ENCODE results near the gene CDK15. TPM values are rescaled to one million over a fixed set of nuclear protein-coding genes. Genes with fewer than 3 reads are reported as not detected.

CDK15 gene
- total and polyA plus RNA-seq, 10 donors = 0.02 to 0.64 (median 0.16) TPM; not detected in 6

GRCh38 chr2:201928363-201928762 lies 122.0 kb downstream of the CDK15 start:
- Histone ChIP-seq H3K36me3 (no peaks in the 10 kb centered on the region), H3K4me1 (no peaks in the 10 kb centered on the region), H3K9me3 (no peaks in the 10 kb centered on the region), H3K27ac (no peak overlapping the region), H3K4me3 (no peak overlapping the region), H3K27me3 (replicated peaks in 1 of 7) (no peaks in the 10 kb centered on the region)
- intact Hi-C loops (cut with DNase I; ENCODE audit: low total_unique reads) = no loop called here
- WGBS, 5 donors = 75 to 86% (median 84%) methylated on average over 8 of the region's 8 CpGs
- TF ChIP-seq POLR2A (IDR thresholded peaks at IDR 0.05) = no peak
- TF ChIP-seq POLR2AphosphoS5 (IDR thresholded peaks at IDR 0.05) = no peak
- no peak for TF ChIP-seq CTCF (IDR thresholded peaks at IDR 0.05 in 8 of 11, conservative IDR thresholded peaks at IDR 0.05 in 3 of 11)
- DNase-seq = no peak

- DNase-seq = no peak
- Histone ChIP-seq H3K27me3 (replicated peaks in 1 of 7) (no peaks in the 10 kb centered on the region), H3K27ac (no peak overlapping the region), H3K9me3 (no peaks in the 10 kb centered on the region), H3K4me1 (no peaks in the 10 kb centered on the region), H3K36me3 (no peaks in the 10 kb centered on the region), H3K4me3 (no peak overlapping the region)
- intact Hi-C loops (cut with DNase I; ENCODE audit: low total_unique reads) = no loop called here
- TF ChIP-seq CTCF (IDR thresholded peaks at IDR 0.05 in 8 of 11, conservative IDR thresholded peaks at IDR 0.05 in 3 of 11) (no peak), POLR2A (IDR thresholded peaks at IDR 0.05) (no peak), POLR2AphosphoS5 (IDR thresholded peaks at IDR 0.05) (no peak)
- 88 to 95% (median 92%) methylated on average over 3 of the region's 3 CpGs for WGBS, 5 donors
Observed at GRCh38 chr2:201929281-201930026, 123.1 kb downstream of the CDK15 start.

GRCh38 chr2:201930043-201930442 lies 123.7 kb downstream of the CDK15 start:
- Histone ChIP-seq H3K27ac (no peak overlapping the region), H3K36me3 (no peaks in the 10 kb centered on the region), H3K27me3 (replicated peaks in 1 of 7) (no peaks in the 10 kb centered on the region), H3K9me3 (peaks cover 0 to 4% (median 0%) of the 10 kb centered on the region in 8 donors), H3K4me1 (no peaks in the 10 kb centered on the region), H3K4me3 (no peak overlapping the region)
- 74 to 96% (median 94%) methylated on average over 4 of the region's 4 CpGs for WGBS, 5 donors
- DNase-seq = no peak
- TF ChIP-seq POLR2A (IDR thresholded peaks at IDR 0.05) = no peak
- intact Hi-C loops (cut with DNase I; ENCODE audit: low total_unique reads) = no loop called here

- Histone ChIP-seq H3K9me3 (peaks cover 0 to 12% (median 0%) of the 10 kb centered on the region in 8 donors), H3K27me3 (replicated peaks in 1 of 7) (peaks cover 0 to 4% (median 0%) of the 10 kb centered on the region in 7 donors), H3K27ac (no peak overlapping the region), H3K4me1 (no peaks in the 10 kb centered on the region), H3K36me3 (no peaks in the 10 kb centered on the region), H3K4me3 (no peak overlapping the region)
- DNase-seq = no peak
- TF ChIP-seq CTCF (IDR thresholded peaks at IDR 0.05 in 8 of 11, conservative IDR thresholded peaks at IDR 0.05 in 3 of 11) = no peak
- no peak for TF ChIP-seq POLR2AphosphoS5 (IDR thresholded peaks at IDR 0.05)
- no peak for TF ChIP-seq POLR2A (IDR thresholded peaks at IDR 0.05)
- intact Hi-C loops (cut with DNase I; ENCODE audit: low total_unique reads) = no loop called here
Observed at GRCh38 chr2:201930831-201931230, 124.5 kb downstream of the CDK15 start.
